GM23338 (cell line): ENCODE data around the gene MYH4.

ENCODE experiments used
- CREB1 ChIP-seq: fragments of 250-450 bp; sonication (Bioruptor Pico); IDR thresholded peaks from 2 replicates; pipeline ENCODE4 v1.5.0; 2020; ENCODE audit warnings: low read depth, mild to moderate bottlenecking, moderate library complexity
- CTCF ChIP-seq, 2 experiments: fragments of 200-600 bp in 1 of 2; sonication (generic) in 1 of 2; conservative IDR thresholded peaks; 2 replicates each; pipeline versions ENCODE4 v1.5.1 to v1.6.1; 2016 to 2017; ENCODE audit warnings: antibody characterized with exemption in 2 of 2, low read depth in 2 of 2, mild to moderate bottlenecking in 2 of 2, moderate library complexity in 1 of 2
- ETS1 ChIP-seq: IDR thresholded peaks from 2 replicates; pipeline ENCODE4 v1.6.1; 2016; ENCODE audit warnings: antibody characterized with exemption
- EZH2 ChIP-seq: fragments of 200-600 bp; sonication (generic); IDR thresholded peaks from one replicate; pipeline ENCODE4 v1.8.0; 2017; ENCODE audit warnings: antibody characterized with exemption, mild to moderate bottlenecking, low read depth; ENCODE audit not compliant: unreplicated experiment
- EZH2phosphoT487 ChIP-seq: fragments of 200-600 bp; sonication (generic); IDR thresholded peaks from one replicate; pipeline ENCODE4 v1.8.1; 2018; ENCODE audit warnings: antibody characterized with exemption; ENCODE audit not compliant: unreplicated experiment
- JUNB ChIP-seq: IDR thresholded peaks from one replicate; pipeline ENCODE4 v1.6.1; 2016; ENCODE audit warnings: antibody characterized with exemption; ENCODE audit not compliant: unreplicated experiment
- NANOG ChIP-seq: IDR thresholded peaks from 2 replicates; pipeline ENCODE4 v1.6.1; 2016; ENCODE audit warnings: antibody characterized with exemption, borderline replicate concordance
- POLR2AphosphoS5 ChIP-seq: IDR thresholded peaks from 2 replicates; pipeline ENCODE4 v1.6.1; 2016; ENCODE audit warnings: antibody characterized with exemption, low read depth
- REST ChIP-seq: IDR thresholded peaks from one replicate; pipeline ENCODE4 v1.6.1; 2018; ENCODE audit warnings: antibody characterized with exemption; ENCODE audit not compliant: unreplicated experiment
- STAT1 ChIP-seq: IDR thresholded peaks from one replicate; pipeline ENCODE4 v1.6.1; 2016; ENCODE audit warnings: antibody characterized with exemption; ENCODE audit not compliant: unreplicated experiment
- ZNF114 ChIP-seq: fragments of 250-450 bp; sonication (Bioruptor Pico); IDR thresholded peaks from 2 replicates; pipeline ENCODE4 v1.5.0; 2020; ENCODE audit warnings: mild to moderate bottlenecking, moderate library complexity
- ZNF331 ChIP-seq: fragments of 250-450 bp; sonication (Bioruptor Pico); IDR thresholded peaks from 2 replicates; pipeline ENCODE4 v1.5.0; 2020; ENCODE audit warnings: low read depth, mild to moderate bottlenecking, moderate library complexity
- ZNF462 ChIP-seq: fragments of 250-450 bp; sonication (Bioruptor Pico); IDR thresholded peaks from 2 replicates; pipeline ENCODE4 v1.5.0; 2020; ENCODE audit warnings: mild to moderate bottlenecking, moderate library complexity

GRCh38 chr17:10435096-10435495 lies 34.3 kb downstream of the MYH4 start:
- TF ChIP-seq EZH2 (no peak), CTCF (conservative IDR thresholded peaks at IDR 0.05; ENCODE audit: low read depth in 2 of 2) (no peak), ZNF331 (CRISPR knock-in tag) (no peak), EZH2phosphoT487 (no peak), POLR2AphosphoS5 (no peak), ETS1 (no peak), NANOG (no peak), ZNF462 (CRISPR knock-in tag) (no peak), STAT1 (no peak), ZNF114 (CRISPR knock-in tag) (no peak), CREB1 (CRISPR knock-in tag) (no peak), REST (no peak), JUNB (no peak)
